ENCODE data around the gene PLEKHM3.
"Not testable (repeated sequence)": the region's sequence is repeated elsewhere in the genome, so short reads cannot be mapped to it uniquely, and the experiment has no call there.

Gene PLEKHM3

DNA sequence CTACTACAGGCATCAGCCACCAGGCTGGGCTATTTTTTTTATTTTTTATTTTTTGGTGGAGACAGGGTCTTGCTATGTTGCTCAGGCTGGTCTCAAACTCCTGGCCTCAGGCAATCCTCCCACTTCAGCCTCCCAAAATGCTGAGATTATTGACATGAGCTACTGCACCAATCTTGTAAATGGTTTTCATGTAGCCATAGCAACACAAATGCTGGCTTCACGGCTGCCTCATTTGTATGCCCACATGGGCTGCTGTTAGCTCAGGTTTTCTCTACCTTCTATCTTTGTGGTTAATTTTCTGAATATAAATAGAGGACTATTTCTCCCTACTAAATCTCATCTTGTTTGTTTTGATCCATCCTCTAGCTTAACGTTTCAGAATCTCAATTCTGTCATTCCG lies 58.2 kb downstream of the PLEKHM3 start:
- Histone ChIP-seq H3K27ac (ENCODE audit: low read depth, low read length) (no peak overlapping the region), H3K36me3 (ENCODE audit: control insufficient read depth, insufficient read depth, low read length) (peaks cover 3% of the 10 kb centered on the region; the same call in 1 of the 2 replicates)

DNA sequence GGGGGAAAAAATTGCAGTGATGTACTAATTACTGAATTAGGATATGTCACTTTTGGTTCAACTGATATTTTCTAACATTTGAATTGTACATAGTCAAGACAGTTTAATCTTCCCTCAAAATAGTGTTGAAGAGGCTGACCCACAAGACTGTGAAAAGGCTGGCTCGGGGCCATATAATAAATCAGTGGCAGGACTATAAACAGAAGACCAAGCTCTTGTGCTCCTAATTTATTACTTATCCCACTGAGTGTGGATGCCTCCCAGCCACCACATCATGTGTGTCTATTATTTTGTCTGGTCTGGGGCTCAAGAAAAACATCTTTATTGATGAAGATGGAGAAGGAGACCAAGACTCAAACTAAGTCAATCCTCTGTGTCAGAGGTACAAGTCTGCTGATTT lies 64.4 kb downstream of the PLEKHM3 start:
- Histone ChIP-seq H3K27me3 (ENCODE audit: control insufficient read depth, insufficient read depth, low read length) (no peaks in the 10 kb centered on the region), H3K4me1 (ENCODE audit: control insufficient read depth, insufficient read depth, low read length) (no peaks in the 10 kb centered on the region; the same call in 1 of the 2 replicates), H3K4me3 (ENCODE audit: low read depth, low read length) (no peak overlapping the region), H3K27ac (ENCODE audit: low read depth, low read length) (no peak overlapping the region), H3K36me3 (ENCODE audit: control insufficient read depth, insufficient read depth, low read length) (peaks cover 3% of the 10 kb centered on the region; the same call in 1 of the 2 replicates), H3K9me3 (ENCODE audit: control insufficient read depth, insufficient read depth, low read depth, low read length) (peaks cover 18% of the 10 kb centered on the region), H3K9ac (ENCODE audit: low read length) (no peak overlapping the region)

More for the DNA sequence above, 58.2 kb downstream of the PLEKHM3 start:
- H3K4me1 ChIP-seq (ENCODE audit: control insufficient read depth, insufficient read depth, low read length): peaks cover 47% of the 10 kb centered on the region
- no peak overlapping the region for H3K9ac ChIP-seq (ENCODE audit: low read length)
- H3K9me3 ChIP-seq (ENCODE audit: control insufficient read depth, insufficient read depth, low read depth, low read length): peaks cover 12% of the 10 kb centered on the region
- no peaks in the 10 kb centered on the region for H3K27me3 ChIP-seq (ENCODE audit: control insufficient read depth, insufficient read depth, low read length)
- H3K4me3 ChIP-seq (ENCODE audit: low read depth, low read length): no peak overlapping the region

DNA sequence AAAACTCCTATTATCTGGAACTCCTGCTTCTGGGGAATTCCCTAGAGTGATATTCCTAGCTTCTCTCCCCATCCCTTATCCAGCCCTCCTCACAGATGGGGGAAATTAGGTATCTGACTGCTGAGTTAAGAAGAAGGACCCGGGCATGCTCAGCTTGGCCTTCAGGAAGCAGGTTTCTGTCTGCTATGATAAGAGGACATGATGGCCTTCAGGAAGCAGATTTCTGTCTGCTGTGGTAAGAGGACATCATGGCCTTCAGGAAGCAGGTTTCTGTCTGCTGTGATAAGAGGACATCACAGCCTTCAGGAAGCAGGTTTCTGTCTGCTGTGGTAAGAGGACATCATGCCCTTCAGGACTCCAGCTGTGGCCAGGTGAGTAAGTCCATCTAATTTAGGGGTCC lies 65.2 kb downstream of the PLEKHM3 start:
- H3K4me3 ChIP-seq (ENCODE audit: low read depth, low read length): no peak overlapping the region
- H3K36me3 ChIP-seq (ENCODE audit: control insufficient read depth, insufficient read depth, low read length): peaks cover 3% of the 10 kb centered on the region; the same call in 1 of the 2 replicates
- no peaks in the 10 kb centered on the region; the same call in 1 of the 2 replicates for H3K4me1 ChIP-seq (ENCODE audit: control insufficient read depth, insufficient read depth, low read length)
- H3K9ac ChIP-seq (ENCODE audit: low read length): no peak overlapping the region
- H3K27ac ChIP-seq (ENCODE audit: low read depth, low read length): no peak overlapping the region
- peaks cover 18% of the 10 kb centered on the region for H3K9me3 ChIP-seq (ENCODE audit: control insufficient read depth, insufficient read depth, low read depth, low read length)
- no peaks in the 10 kb centered on the region for H3K27me3 ChIP-seq (ENCODE audit: control insufficient read depth, insufficient read depth, low read length)

DNA sequence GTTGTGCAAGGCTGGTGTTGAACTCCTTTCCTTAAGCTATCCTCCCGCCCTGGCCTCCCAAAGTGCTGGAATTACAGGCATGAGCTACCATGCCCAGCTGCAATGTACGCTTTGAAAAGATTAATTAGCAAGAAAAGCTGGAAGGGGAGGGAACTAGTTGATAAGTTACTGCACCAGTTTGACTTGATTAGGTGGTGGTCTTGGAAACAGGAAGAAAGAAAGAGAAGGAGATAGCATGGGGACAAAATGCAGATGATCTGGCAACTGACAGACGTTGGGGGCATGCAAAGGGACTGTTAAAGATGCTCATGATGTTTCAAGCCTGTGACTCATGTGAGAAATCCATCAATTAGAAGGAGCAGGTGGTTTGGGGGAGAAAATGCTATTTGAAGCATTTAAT lies 68.6 kb downstream of the PLEKHM3 start:
- no peak overlapping the region for H3K4me3 ChIP-seq (ENCODE audit: low read depth, low read length)
- no peaks in the 10 kb centered on the region for H3K27me3 ChIP-seq (ENCODE audit: control insufficient read depth, insufficient read depth, low read length)
- peaks cover 7% of the 10 kb centered on the region for H3K4me1 ChIP-seq (ENCODE audit: control insufficient read depth, insufficient read depth, low read length)
- no peak overlapping the region for H3K27ac ChIP-seq (ENCODE audit: low read depth, low read length)
- no peak overlapping the region for H3K9ac ChIP-seq (ENCODE audit: low read length)
- peaks cover 3% of the 10 kb centered on the region; the same call in 1 of the 2 replicates for H3K9me3 ChIP-seq (ENCODE audit: control insufficient read depth, insufficient read depth, low read depth, low read length)
- H3K36me3 ChIP-seq (ENCODE audit: control insufficient read depth, insufficient read depth, low read length): no peaks in the 10 kb centered on the region

DNA sequence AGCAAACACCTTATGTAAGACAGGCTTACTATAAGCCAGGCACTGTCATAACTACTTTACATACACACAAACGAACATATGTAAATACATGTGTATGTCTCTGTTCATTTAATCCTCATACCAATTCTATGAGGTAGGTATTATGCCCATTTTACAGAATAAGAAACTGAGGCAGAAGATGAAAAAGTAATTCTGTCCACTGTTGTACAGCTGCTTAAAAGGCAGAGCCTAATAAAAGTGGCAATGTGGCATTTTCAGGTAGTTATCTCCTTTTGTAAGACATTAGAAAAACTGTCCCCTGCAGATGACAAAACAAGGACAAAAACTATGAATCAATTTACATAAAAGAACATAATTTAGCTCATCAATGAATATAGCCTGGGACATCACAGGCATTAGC lies 69.9 kb downstream of the PLEKHM3 start:
- no peak overlapping the region for H3K9ac ChIP-seq (ENCODE audit: low read length)
- no peaks in the 10 kb centered on the region for H3K9me3 ChIP-seq (ENCODE audit: control insufficient read depth, insufficient read depth, low read depth, low read length)
- peaks cover 20% of the 10 kb centered on the region for H3K4me1 ChIP-seq (ENCODE audit: control insufficient read depth, insufficient read depth, low read length)
- H3K36me3 ChIP-seq (ENCODE audit: control insufficient read depth, insufficient read depth, low read length): no peaks in the 10 kb centered on the region
- H3K4me3 ChIP-seq (ENCODE audit: low read depth, low read length): no peak overlapping the region
- H3K27ac ChIP-seq (ENCODE audit: low read depth, low read length): no peak overlapping the region
- H3K27me3 ChIP-seq (ENCODE audit: control insufficient read depth, insufficient read depth, low read length): no peaks in the 10 kb centered on the region

DNA sequence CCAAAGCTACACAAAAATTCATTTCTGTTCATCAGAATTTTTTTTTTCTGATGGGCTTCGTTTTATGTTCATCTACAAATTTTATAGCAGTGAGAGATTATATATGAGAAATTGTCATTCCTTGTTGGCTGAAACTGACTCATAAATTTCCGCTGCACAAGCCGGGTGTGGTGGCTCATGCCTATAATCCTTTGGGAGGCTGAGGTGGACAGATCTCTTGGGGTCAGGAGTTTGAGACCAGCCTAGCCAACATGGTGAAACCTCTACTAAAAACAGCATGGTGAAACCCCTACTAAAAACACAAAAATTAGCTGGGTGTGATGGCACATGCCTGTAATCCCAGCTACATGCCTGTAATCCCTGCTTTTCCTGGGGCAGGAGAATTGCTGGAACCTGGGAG lies 72.0 kb downstream of the PLEKHM3 start:
- no peak overlapping the region for H3K27ac ChIP-seq (ENCODE audit: low read depth, low read length)
- H3K9me3 ChIP-seq (ENCODE audit: control insufficient read depth, insufficient read depth, low read depth, low read length): no peaks in the 10 kb centered on the region
- peaks cover 30% of the 10 kb centered on the region for H3K4me1 ChIP-seq (ENCODE audit: control insufficient read depth, insufficient read depth, low read length)
- no peaks in the 10 kb centered on the region for H3K27me3 ChIP-seq (ENCODE audit: control insufficient read depth, insufficient read depth, low read length)
- no peak overlapping the region for H3K9ac ChIP-seq (ENCODE audit: low read length)
- H3K36me3 ChIP-seq (ENCODE audit: control insufficient read depth, insufficient read depth, low read length): no peaks in the 10 kb centered on the region
- no peak overlapping the region for H3K4me3 ChIP-seq (ENCODE audit: low read depth, low read length)

DNA sequence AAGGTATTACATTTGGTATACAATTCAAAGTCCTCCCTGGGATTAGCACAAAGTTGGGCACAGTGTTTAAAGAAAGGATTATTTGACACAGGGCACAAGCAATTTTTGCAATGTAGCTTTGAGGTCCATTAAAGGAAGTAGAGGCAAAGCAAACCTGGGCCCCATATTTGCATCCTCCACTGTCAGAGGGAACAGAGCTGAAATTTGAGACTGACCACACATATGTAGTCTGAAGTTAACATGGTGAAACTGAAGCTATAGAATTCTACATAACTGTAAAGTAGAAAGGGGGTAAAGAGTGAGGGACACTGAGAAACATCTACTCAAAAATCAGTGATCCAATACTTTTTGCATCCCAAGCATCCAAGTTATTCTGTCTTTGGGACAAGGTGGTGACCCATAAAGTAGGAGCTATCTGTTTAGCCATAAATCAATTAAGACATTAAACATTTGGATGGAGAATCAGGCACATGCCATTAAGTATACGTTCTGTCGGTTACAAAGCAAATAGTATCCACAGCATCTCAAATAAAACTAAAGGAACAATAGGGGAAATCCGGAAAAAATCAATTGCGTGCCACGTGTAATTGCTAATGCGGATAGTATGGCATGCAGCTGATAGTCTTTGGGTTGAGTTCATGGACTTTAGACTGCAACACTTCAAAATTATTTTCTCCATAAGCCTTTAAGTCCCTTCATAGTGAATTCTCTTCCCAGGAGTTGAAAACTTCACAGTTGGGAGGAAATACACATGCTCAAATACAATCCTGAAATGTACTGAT lies 72.6 kb downstream of the PLEKHM3 start:
- Histone ChIP-seq H3K27me3 (ENCODE audit: control insufficient read depth, insufficient read depth, low read length) (no peaks in the 10 kb centered on the region), H3K36me3 (ENCODE audit: control insufficient read depth, insufficient read depth, low read length) (no peaks in the 10 kb centered on the region), H3K27ac (ENCODE audit: low read depth, low read length) (no peak overlapping the region), H3K4me3 (ENCODE audit: low read depth, low read length) (no peak overlapping the region), H3K9me3 (ENCODE audit: control insufficient read depth, insufficient read depth, low read depth, low read length) (no peaks in the 10 kb centered on the region), H3K4me1 (ENCODE audit: control insufficient read depth, insufficient read depth, low read length) (peaks cover 30% of the 10 kb centered on the region), H3K9ac (ENCODE audit: low read length) (no peak overlapping the region)

DNA sequence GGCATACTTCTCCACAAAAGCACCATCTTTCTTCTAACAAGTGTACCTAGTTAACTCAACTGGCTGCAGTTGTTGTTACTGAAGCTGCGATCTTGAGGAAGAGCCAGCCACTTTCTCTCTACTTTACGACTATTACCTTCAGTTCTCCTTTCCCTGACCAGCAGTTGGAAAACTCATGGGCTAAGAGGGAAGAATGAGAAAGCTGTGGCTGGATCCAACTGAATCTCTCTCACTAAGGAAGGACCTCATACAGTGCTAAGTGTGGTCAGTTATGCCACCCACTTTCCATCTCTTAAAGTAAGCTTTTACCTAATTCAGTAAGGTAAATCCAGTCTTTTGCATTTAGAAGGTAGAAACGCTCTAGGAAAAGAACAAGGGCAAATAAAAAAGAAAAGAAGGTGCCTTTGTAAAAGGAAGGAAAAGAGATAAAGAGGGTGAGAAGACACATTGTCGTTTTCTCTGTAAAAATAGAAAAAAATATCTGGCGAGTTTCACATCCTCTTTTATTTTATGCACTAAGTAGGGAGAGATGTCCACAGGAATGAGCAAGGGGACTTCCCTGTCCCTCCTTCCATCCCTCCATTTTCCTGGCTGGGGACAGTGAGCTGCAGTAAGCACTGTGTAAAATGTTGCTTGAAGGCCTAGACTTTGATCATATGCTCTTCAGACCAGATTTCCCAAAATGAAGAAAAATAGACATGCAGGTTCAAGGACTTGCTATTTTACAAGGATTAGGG lies 73.4 kb downstream of the PLEKHM3 start:
- H3K36me3 ChIP-seq (ENCODE audit: control insufficient read depth, insufficient read depth, low read length): no peaks in the 10 kb centered on the region
- no peak overlapping the region for H3K4me3 ChIP-seq (ENCODE audit: low read depth, low read length)
- H3K4me1 ChIP-seq (ENCODE audit: control insufficient read depth, insufficient read depth, low read length): peaks cover 30% of the 10 kb centered on the region
- no peak overlapping the region for H3K27ac ChIP-seq (ENCODE audit: low read depth, low read length)
- H3K9ac ChIP-seq (ENCODE audit: low read length): no peak overlapping the region
- H3K27me3 ChIP-seq (ENCODE audit: control insufficient read depth, insufficient read depth, low read length): no peaks in the 10 kb centered on the region
- H3K9me3 ChIP-seq (ENCODE audit: control insufficient read depth, insufficient read depth, low read depth, low read length): no peaks in the 10 kb centered on the region

DNA sequence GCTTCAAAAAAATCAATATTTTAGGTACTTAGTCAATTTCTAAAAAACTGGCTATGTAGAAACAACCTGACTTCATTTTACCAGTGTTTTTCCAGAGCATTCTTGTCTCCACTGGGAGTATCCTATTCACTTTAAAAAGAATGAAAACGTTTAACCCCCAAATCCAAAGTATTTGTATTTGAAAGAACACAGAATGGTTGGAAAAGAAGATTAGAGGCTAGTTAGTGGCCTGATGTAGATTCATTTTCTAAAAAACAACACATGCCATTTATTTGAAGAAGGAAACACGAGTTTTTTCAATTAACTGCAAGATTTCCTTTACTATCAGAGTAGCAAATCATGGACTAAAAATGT lies 74.6 kb downstream of the PLEKHM3 start:
- H3K27ac ChIP-seq (ENCODE audit: low read depth, low read length): no peak overlapping the region
- H3K4me1 ChIP-seq (ENCODE audit: control insufficient read depth, insufficient read depth, low read length): peaks cover 30% of the 10 kb centered on the region
- no peaks in the 10 kb centered on the region for H3K27me3 ChIP-seq (ENCODE audit: control insufficient read depth, insufficient read depth, low read length)
- H3K36me3 ChIP-seq (ENCODE audit: control insufficient read depth, insufficient read depth, low read length): no peaks in the 10 kb centered on the region
- H3K9me3 ChIP-seq (ENCODE audit: control insufficient read depth, insufficient read depth, low read depth, low read length): no peaks in the 10 kb centered on the region
- no peak overlapping the region for H3K9ac ChIP-seq (ENCODE audit: low read length)
- H3K4me3 ChIP-seq (ENCODE audit: low read depth, low read length): no peak overlapping the region

DNA sequence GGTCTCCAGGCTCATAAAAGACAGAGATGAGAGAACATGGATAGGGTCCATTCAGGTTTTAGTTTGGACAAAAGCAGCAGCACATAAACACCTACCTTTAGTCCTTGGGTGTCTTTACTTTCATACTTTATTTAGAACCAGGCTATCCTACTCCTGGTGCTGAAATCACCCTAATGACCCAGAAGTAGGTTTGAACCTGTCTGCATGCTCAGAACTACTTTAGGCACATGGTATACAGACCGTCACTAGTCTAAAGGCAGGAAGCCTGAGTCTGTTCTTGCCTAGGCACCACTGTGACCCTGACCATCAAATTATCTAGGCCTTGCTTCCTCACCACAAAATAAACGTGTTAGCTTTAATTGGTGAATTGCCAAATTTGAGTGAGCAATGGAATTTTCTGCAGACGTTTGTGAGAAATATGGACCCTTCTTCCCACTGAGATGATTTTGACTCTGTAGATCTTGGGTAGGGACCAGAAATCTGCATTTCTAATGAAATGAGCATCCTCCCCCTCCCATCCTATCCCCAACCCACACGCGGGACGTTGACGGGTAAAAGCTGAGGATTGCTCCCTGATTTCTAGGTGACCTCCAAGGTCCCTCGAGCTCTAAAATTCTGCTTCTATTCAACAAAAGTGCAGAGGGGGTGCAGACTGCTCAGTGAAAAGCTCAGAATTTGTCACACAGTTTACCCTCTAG lies 75.1 kb downstream of the PLEKHM3 start:
- Histone ChIP-seq H3K36me3 (ENCODE audit: control insufficient read depth, insufficient read depth, low read length) (no peaks in the 10 kb centered on the region), H3K4me1 (ENCODE audit: control insufficient read depth, insufficient read depth, low read length) (peaks cover 35% of the 10 kb centered on the region), H3K27ac (ENCODE audit: low read depth, low read length) (no peak overlapping the region), H3K9ac (ENCODE audit: low read length) (no peak overlapping the region), H3K4me3 (ENCODE audit: low read depth, low read length) (no peak overlapping the region), H3K9me3 (ENCODE audit: control insufficient read depth, insufficient read depth, low read depth, low read length) (no peaks in the 10 kb centered on the region), H3K27me3 (ENCODE audit: control insufficient read depth, insufficient read depth, low read length) (no peaks in the 10 kb centered on the region)

DNA sequence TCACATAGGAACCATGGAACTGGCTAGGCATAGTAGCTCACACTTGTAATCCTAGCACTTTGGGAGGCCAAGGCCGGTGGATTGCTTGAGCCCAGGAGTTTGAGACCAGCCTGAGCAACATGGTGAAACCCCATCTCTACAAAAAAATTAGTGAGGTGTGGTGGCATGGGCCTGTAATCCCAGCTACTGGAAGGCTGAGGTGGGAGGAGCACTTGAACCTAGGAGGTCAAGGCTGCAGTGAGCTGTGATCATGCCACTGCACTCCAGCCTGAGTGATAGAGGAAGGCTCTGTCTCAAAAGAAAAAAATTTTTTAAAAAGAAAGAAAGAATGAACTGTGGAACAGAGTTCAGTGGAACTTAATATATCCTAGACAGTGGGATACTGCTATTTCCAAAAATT lies 76.1 kb downstream of the PLEKHM3 start:
- H3K4me3 ChIP-seq (ENCODE audit: low read depth, low read length); H3K27me3 ChIP-seq (ENCODE audit: control insufficient read depth, insufficient read depth, low read length); H3K36me3 ChIP-seq (ENCODE audit: control insufficient read depth, insufficient read depth, low read length); H3K27ac ChIP-seq (ENCODE audit: low read depth, low read length); H3K9me3 ChIP-seq (ENCODE audit: control insufficient read depth, insufficient read depth, low read depth, low read length); H3K9ac ChIP-seq (ENCODE audit: low read length): not testable (repeated sequence)
- peaks cover 42% of the 10 kb centered on the region for H3K4me1 ChIP-seq (ENCODE audit: control insufficient read depth, insufficient read depth, low read length)

All from HUES6 (cell line).